Karpas-422 (cell line): ENCODE results near the gene FOXB1. TPM values are rescaled to one million over a fixed set of nuclear protein-coding genes. Genes with fewer than 3 reads are reported as not detected.

Experiments
- DNase-seq: peaks from one replicate; pipeline ENCODE4 v3.0.0-alpha.2; 2015
- H2AFZ ChIP-seq: fragments of 200-600 bp; sonication (generic); 2 replicates; pipeline ENCODE4 v1.6.1; 2014; ENCODE audit warnings: antibody characterized with exemption, low read length, mixed read lengths
- H3K27ac ChIP-seq: fragments of 200-600 bp; sonication (generic); 2 replicates; pipeline ENCODE4 v1.5.1; 2014; ENCODE audit warnings: mild to moderate bottlenecking, low read length, moderate library complexity
- H3K27me3 ChIP-seq: fragments of 200-600 bp; sonication (generic); 2 replicates; pipeline ENCODE4 v1.6.1; 2014; ENCODE audit warnings: low read length, mixed read lengths
- H3K36me3 ChIP-seq: fragments of 200-600 bp; sonication (generic); 2 replicates; pipeline ENCODE4 v1.6.1; 2014; ENCODE audit warnings: low read length, mixed read lengths; ENCODE audit not compliant: insufficient read depth
- H3K4me1 ChIP-seq: fragments of 200-600 bp; sonication (generic); 2 replicates; pipeline ENCODE4 v1.6.1; 2014; ENCODE audit warnings: mild to moderate bottlenecking, low read length, mixed read lengths
- H3K4me2 ChIP-seq: fragments of 200-600 bp; sonication (generic); 2 replicates; pipeline ENCODE4 v1.6.1; 2014; ENCODE audit warnings: low read length, low read depth, mild to moderate bottlenecking; ENCODE audit not compliant: poor library complexity, severe bottlenecking
- H3K4me3 ChIP-seq: fragments of 200-600 bp; sonication (generic); 2 replicates; pipeline ENCODE4 v1.5.1; 2014; ENCODE audit warnings: mild to moderate bottlenecking, antibody characterized with exemption, low read length, mixed read lengths
- H3K79me2 ChIP-seq: fragments of 200-600 bp; sonication (generic); 2 replicates; pipeline ENCODE4 v1.6.1; 2014; ENCODE audit warnings: mild to moderate bottlenecking, low read length, mixed read lengths
- H3K9ac ChIP-seq: fragments of 200-600 bp; sonication (generic); 2 replicates; pipeline ENCODE4 v1.6.0; 2014; ENCODE audit warnings: low read length
- H3K9me2 ChIP-seq: fragments of 200-600 bp; sonication (generic), shearing (Covaris generic); replicated peaks from 2 replicates; pipeline ENCODE4 v1.6.0; 2014; ENCODE audit warnings: mild to moderate bottlenecking, low read length, moderate library complexity; ENCODE audit not compliant: insufficient read depth
- H3K9me3 ChIP-seq: fragments of 300-700, 200-600 bp; sonication (generic); 2 replicates; pipeline ENCODE4 v1.6.1; 2014; ENCODE audit warnings: low read length, mixed read lengths
- H4K20me1 ChIP-seq: fragments of 200-600 bp; sonication (generic); 2 replicates; pipeline ENCODE4 v1.6.1; 2014; ENCODE audit warnings: mild to moderate bottlenecking, antibody characterized with exemption, low read length, low read depth; ENCODE audit not compliant: insufficient read depth
- total RNA-seq: library from RNA; depleted of rRNA; stranded (reverse); fragments of >200 nt; shearing (Covaris generic); gene quantifications from 2 replicates; pipeline ENCODE4 v1.2.3, GENCODE V29; 2014; ENCODE audit warnings: low replicate concordance

FOXB1 gene
- total RNA-seq, 1 experiment from 2014 or later = not detected

- Histone ChIP-seq H3K36me3 (no peaks in the 10 kb centered on the region), H4K20me1 (no peaks in the 10 kb centered on the region), H3K9me2 (no peaks in the 10 kb centered on the region), H3K4me3 (no peak overlapping the region), H3K9me3 (no peaks in the 10 kb centered on the region), H3K4me2 (no peak overlapping the region), H3K9ac (no peak overlapping the region), H3K4me1 (no peaks in the 10 kb centered on the region), H3K27ac (no peak overlapping the region), H3K79me2 (no peaks in the 10 kb centered on the region), H2AFZ (no peak overlapping the region), H3K27me3 (no peaks in the 10 kb centered on the region)
- no peak for DNase-seq
These were observed 18.2 kb downstream of the FOXB1 start for GRCh38 chr15:60022379-60022741.

GRCh38 chr15:60026555-60026954 lies 22.4 kb downstream of the FOXB1 start:
- no peak overlapping the region for H3K27ac ChIP-seq
- no peak overlapping the region for H3K4me3 ChIP-seq
- H3K9me2 ChIP-seq = no peaks in the 10 kb centered on the region
- H3K4me2 ChIP-seq = no peak overlapping the region
- no peak overlapping the region for H2AFZ ChIP-seq
- H3K9ac ChIP-seq = no peak overlapping the region
- DNase-seq = no peak
- no peaks in the 10 kb centered on the region for H3K4me1 ChIP-seq
- no peaks in the 10 kb centered on the region for H3K79me2 ChIP-seq
- no peaks in the 10 kb centered on the region for H4K20me1 ChIP-seq
- H3K27me3 ChIP-seq = no peaks in the 10 kb centered on the region
- no peaks in the 10 kb centered on the region for H3K9me3 ChIP-seq
- H3K36me3 ChIP-seq = no peaks in the 10 kb centered on the region

GRCh38 chr15:60035344-60035743 lies 31.2 kb downstream of the FOXB1 start:
- Histone ChIP-seq H3K9me3 (no peaks in the 10 kb centered on the region), H3K4me1 (no peaks in the 10 kb centered on the region), H3K4me3 (no peak overlapping the region), H3K36me3 (no peaks in the 10 kb centered on the region), H3K27ac (no peak overlapping the region), H3K79me2 (no peaks in the 10 kb centered on the region), H4K20me1 (no peaks in the 10 kb centered on the region), H3K4me2 (no peak overlapping the region), H3K9ac (no peak overlapping the region), H3K9me2 (no peaks in the 10 kb centered on the region), H2AFZ (no peak overlapping the region), H3K27me3 (no peaks in the 10 kb centered on the region)
- DNase-seq = no peak

- Histone ChIP-seq H3K27ac (no peak overlapping the region), H3K36me3 (no peaks in the 10 kb centered on the region), H3K9ac (no peak overlapping the region), H3K4me2 (no peak overlapping the region), H3K4me3 (no peak overlapping the region), H3K9me2 (no peaks in the 10 kb centered on the region), H3K79me2 (no peaks in the 10 kb centered on the region), H3K9me3 (no peaks in the 10 kb centered on the region), H3K27me3 (no peaks in the 10 kb centered on the region), H4K20me1 (no peaks in the 10 kb centered on the region), H2AFZ (no peak overlapping the region), H3K4me1 (no peaks in the 10 kb centered on the region)
- DNase-seq = no peak
These were observed 35.2 kb downstream of the FOXB1 start for GRCh38 chr15:60039316-60039715.

GRCh38 chr15:60043744-60044435 lies 39.8 kb downstream of the FOXB1 start:
- no peak overlapping the region for H3K27ac ChIP-seq
- no peak overlapping the region for H3K9ac ChIP-seq
- no peaks in the 10 kb centered on the region for H3K4me1 ChIP-seq
- no peaks in the 10 kb centered on the region for H3K36me3 ChIP-seq
- H4K20me1 ChIP-seq = no peaks in the 10 kb centered on the region
- DNase-seq = no peak
- H3K4me3 ChIP-seq = no peak overlapping the region
- H3K27me3 ChIP-seq = no peaks in the 10 kb centered on the region
- H3K79me2 ChIP-seq = no peaks in the 10 kb centered on the region
- H3K9me3 ChIP-seq = no peaks in the 10 kb centered on the region
- H2AFZ ChIP-seq = no peak overlapping the region
- no peak overlapping the region for H3K4me2 ChIP-seq
- no peaks in the 10 kb centered on the region for H3K9me2 ChIP-seq

- Histone ChIP-seq H2AFZ (no peak overlapping the region), H3K36me3 (no peaks in the 10 kb centered on the region), H3K4me3 (no peak overlapping the region), H3K79me2 (no peaks in the 10 kb centered on the region), H3K9me3 (no peaks in the 10 kb centered on the region), H3K4me1 (no peaks in the 10 kb centered on the region), H3K9ac (no peak overlapping the region), H3K27me3 (no peaks in the 10 kb centered on the region), H3K4me2 (no peak overlapping the region), H3K27ac (no peak overlapping the region), H4K20me1 (no peaks in the 10 kb centered on the region), H3K9me2 (no peaks in the 10 kb centered on the region)
- DNase-seq = no peak
These were observed 40.6 kb downstream of the FOXB1 start for GRCh38 chr15:60044636-60045270.

GRCh38 chr15:60047701-60048100 lies 43.6 kb downstream of the FOXB1 start:
- H3K27ac ChIP-seq = no peak overlapping the region
- H3K9me2 ChIP-seq = no peaks in the 10 kb centered on the region
- H3K9me3 ChIP-seq = no peaks in the 10 kb centered on the region
- no peak overlapping the region for H3K4me3 ChIP-seq
- H3K36me3 ChIP-seq = no peaks in the 10 kb centered on the region
- H3K9ac ChIP-seq = no peak overlapping the region
- DNase-seq = no peak
- H2AFZ ChIP-seq = no peak overlapping the region
- H3K4me2 ChIP-seq = no peak overlapping the region
- no peaks in the 10 kb centered on the region for H3K4me1 ChIP-seq
- H4K20me1 ChIP-seq = no peaks in the 10 kb centered on the region
- no peaks in the 10 kb centered on the region for H3K79me2 ChIP-seq
- no peaks in the 10 kb centered on the region for H3K27me3 ChIP-seq

GRCh38 chr15:60049948-60050347 lies 45.8 kb downstream of the FOXB1 start:
- Histone ChIP-seq H3K9ac (no peak overlapping the region), H4K20me1 (no peaks in the 10 kb centered on the region), H3K79me2 (no peaks in the 10 kb centered on the region), H3K4me2 (no peak overlapping the region), H3K27ac (no peak overlapping the region), H3K9me2 (no peaks in the 10 kb centered on the region), H3K4me3 (no peak overlapping the region), H3K27me3 (no peaks in the 10 kb centered on the region), H2AFZ (no peak overlapping the region), H3K9me3 (no peaks in the 10 kb centered on the region), H3K4me1 (no peaks in the 10 kb centered on the region), H3K36me3 (no peaks in the 10 kb centered on the region)
- no peak for DNase-seq
